ENCODE results near the gene RIMBP2.

The RIMBP2 gene

GRCh38 chr12:130639476-130640424 is 76.3 kb downstream of the RIMBP2 start:
- no peak for DNase-seq (ENCODE audit: low read depth in 2 of 3, low spot score in 2 of 3)

- no peak for DNase-seq (ENCODE audit: low read depth in 2 of 3, low spot score in 2 of 3)
Measured at GRCh38 chr12:130636370-130636769, 79.7 kb downstream of the RIMBP2 start.

- no peak for DNase-seq (ENCODE audit: low read depth in 2 of 3, low spot score in 2 of 3)
Measured at GRCh38 chr12:130634866-130635265, 81.2 kb downstream of the RIMBP2 start.

GRCh38 chr12:130633771-130634170 is 82.3 kb downstream of the RIMBP2 start:
- no peak for DNase-seq (ENCODE audit: low read depth in 2 of 3, low spot score in 2 of 3)

GRCh38 chr12:130632642-130633041 is 83.5 kb downstream of the RIMBP2 start:
- DNase-seq (ENCODE audit: low read depth in 2 of 3, low spot score in 2 of 3) = no peak

GRCh38 chr12:130628304-130628703 is 87.8 kb downstream of the RIMBP2 start:
- no peak for DNase-seq (ENCODE audit: low read depth in 2 of 3, low spot score in 2 of 3)

- no peak for DNase-seq (ENCODE audit: low read depth in 2 of 3, low spot score in 2 of 3)
Measured at GRCh38 chr12:130627175-130627574, 88.9 kb downstream of the RIMBP2 start.

- no peak for DNase-seq (ENCODE audit: low read depth in 2 of 3, low spot score in 2 of 3)
Measured at GRCh38 chr12:130626601-130627000, 89.5 kb downstream of the RIMBP2 start.

- DNase-seq (ENCODE audit: low read depth in 2 of 3, low spot score in 2 of 3) = no peak
Measured at GRCh38 chr12:130625201-130625600, 90.9 kb downstream of the RIMBP2 start.

- DNase-seq (ENCODE audit: low read depth in 2 of 3, low spot score in 2 of 3) = no peak
Measured at GRCh38 chr12:130622803-130623202, 93.3 kb downstream of the RIMBP2 start.

GRCh38 chr12:130621696-130622298 is 94.3 kb downstream of the RIMBP2 start:
- no peak for DNase-seq (ENCODE audit: low read depth in 2 of 3, low spot score in 2 of 3)

- no peak for DNase-seq (ENCODE audit: low read depth in 2 of 3, low spot score in 2 of 3)
Measured at GRCh38 chr12:130620756-130621155, 95.3 kb downstream of the RIMBP2 start.

GRCh38 chr12:130620281-130620680 is 95.8 kb downstream of the RIMBP2 start:
- DNase-seq (ENCODE audit: low read depth in 2 of 3, low spot score in 2 of 3) = no peak

- no peak for DNase-seq (ENCODE audit: low read depth in 2 of 3, low spot score in 2 of 3)
Measured at GRCh38 chr12:130619385-130620001, 96.6 kb downstream of the RIMBP2 start.

GRCh38 chr12:130617219-130617618 is 98.9 kb downstream of the RIMBP2 start:
- no peak for DNase-seq (ENCODE audit: low read depth in 2 of 3, low spot score in 2 of 3)

GRCh38 chr12:130615861-130616345 is 100.2 kb downstream of the RIMBP2 start:
- no peak for DNase-seq (ENCODE audit: low read depth in 2 of 3, low spot score in 2 of 3)

GRCh38 chr12:130614530-130614905 is 101.6 kb downstream of the RIMBP2 start:
- no peak for DNase-seq (ENCODE audit: low read depth in 2 of 3, low spot score in 2 of 3)

GRCh38 chr12:130613831-130614529 is 102.1 kb downstream of the RIMBP2 start:
- no peak for DNase-seq (ENCODE audit: low read depth in 2 of 3, low spot score in 2 of 3)

- no peak for DNase-seq (ENCODE audit: low read depth in 2 of 3, low spot score in 2 of 3)
Measured at GRCh38 chr12:130613131-130613530, 103.0 kb downstream of the RIMBP2 start.

GRCh38 chr12:130611026-130611905 is 104.8 kb downstream of the RIMBP2 start:
- no peak for DNase-seq (ENCODE audit: low read depth in 2 of 3, low spot score in 2 of 3)
